ENCODE results near the gene C6orf47.

The C6orf47 gene

GRCh38 chr6:31691564-31692108 is 31.1 kb upstream of the C6orf47 start:
- Histone ChIP-seq H3K9me3 (ENCODE audit: control insufficient read depth, low read length) (no peaks in the 10 kb centered on the region), H2AFZ (no peak overlapping the region), H3K4me2 (ENCODE audit: low read length) (no peak overlapping the region), H3K79me2 (no peaks in the 10 kb centered on the region), H3K4me3 (ENCODE audit: low read depth, low read length) (no peak overlapping the region), H3K27ac (no peak overlapping the region), H3K27me3 (ENCODE audit: control insufficient read depth, insufficient read depth, low read length) (no peaks in the 10 kb centered on the region), H3K9ac (no peak overlapping the region), H3K36me3 (ENCODE audit: control insufficient read depth, insufficient read depth, low read length) (no peaks in the 10 kb centered on the region), H3K4me1 (no peaks in the 10 kb centered on the region)
- TF ChIP-seq CTCF (IDR thresholded peaks at IDR 0.05): no peak

- H3K79me2 ChIP-seq: no peaks in the 10 kb centered on the region
- H3K4me3 ChIP-seq (ENCODE audit: low read depth, low read length): no peak overlapping the region
- no peaks in the 10 kb centered on the region for H3K27me3 ChIP-seq (ENCODE audit: control insufficient read depth, insufficient read depth, low read length)
- no peaks in the 10 kb centered on the region for H3K4me1 ChIP-seq
- no peak overlapping the region for H3K9ac ChIP-seq
- TF ChIP-seq CTCF (IDR thresholded peaks at IDR 0.05): no peak
- H3K4me2 ChIP-seq (ENCODE audit: low read length): no peak overlapping the region
- H3K27ac ChIP-seq: no peak overlapping the region
- no peaks in the 10 kb centered on the region for H3K36me3 ChIP-seq (ENCODE audit: control insufficient read depth, insufficient read depth, low read length)
- no peak overlapping the region for H2AFZ ChIP-seq
- no peaks in the 10 kb centered on the region for H3K9me3 ChIP-seq (ENCODE audit: control insufficient read depth, low read length)
Observed at GRCh38 chr6:31691078-31691463, 30.5 kb upstream of the C6orf47 start.

- H3K36me3 ChIP-seq (ENCODE audit: control insufficient read depth, insufficient read depth, low read length): no peaks in the 10 kb centered on the region
- no peak overlapping the region for H2AFZ ChIP-seq
- no peaks in the 10 kb centered on the region for H3K79me2 ChIP-seq
- H3K4me1 ChIP-seq: no peaks in the 10 kb centered on the region
- TF ChIP-seq CTCF (IDR thresholded peaks at IDR 0.05): no peak
- no peak overlapping the region for H3K9ac ChIP-seq
- no peaks in the 10 kb centered on the region for H3K9me3 ChIP-seq (ENCODE audit: control insufficient read depth, low read length)
- no peak overlapping the region for H3K4me3 ChIP-seq (ENCODE audit: low read depth, low read length)
- H3K27me3 ChIP-seq (ENCODE audit: control insufficient read depth, insufficient read depth, low read length): no peaks in the 10 kb centered on the region
- no peak overlapping the region for H3K4me2 ChIP-seq (ENCODE audit: low read length)
- H3K27ac ChIP-seq: no peak overlapping the region
Observed at GRCh38 chr6:31690231-31691077, 29.9 kb upstream of the C6orf47 start.

GRCh38 chr6:31689249-31690110 is 28.9 kb upstream of the C6orf47 start:
- no peaks in the 10 kb centered on the region for H3K27me3 ChIP-seq (ENCODE audit: control insufficient read depth, insufficient read depth, low read length)
- H3K27ac ChIP-seq: no peak overlapping the region
- no peak overlapping the region for H3K4me2 ChIP-seq (ENCODE audit: low read length)
- H3K9me3 ChIP-seq (ENCODE audit: control insufficient read depth, low read length): no peaks in the 10 kb centered on the region
- no peaks in the 10 kb centered on the region for H3K79me2 ChIP-seq
- TF ChIP-seq CTCF (IDR thresholded peaks at IDR 0.05): no peak
- no peak overlapping the region for H3K9ac ChIP-seq
- H3K4me3 ChIP-seq (ENCODE audit: low read depth, low read length): no peak overlapping the region
- no peak overlapping the region for H2AFZ ChIP-seq
- H3K36me3 ChIP-seq (ENCODE audit: control insufficient read depth, insufficient read depth, low read length): no peaks in the 10 kb centered on the region
- no peaks in the 10 kb centered on the region for H3K4me1 ChIP-seq
